Breast epithelium (tissue), 3 donors: Measurements from ENCODE around the gene FBXO5.

Source experiments
- POLR2A ChIP-seq: fragments of 450-650 bp; IDR thresholded peaks from one replicate; pipeline ENCODE4 v1.6.1; 2016; ENCODE audit warnings: antibody characterized with exemption, mild to moderate bottlenecking, moderate library complexity
- POLR2AphosphoS5 ChIP-seq, 3 donors: sonication (generic); formaldehyde crosslinking; IDR thresholded peaks; one replicate each; pipeline ENCODE4 v1.6.1; 2017; ENCODE audit warnings: antibody characterized with exemption in 3 of 3
- TF ChIP-seq, protein P1 (sequence below), 3 donors: fragments of 450-650 bp; IDR thresholded peaks; one replicate each; pipeline ENCODE4 v1.5.1; 2016 to 2017; ENCODE audit warnings: antibody characterized with exemption in 3 of 3, mild to moderate bottlenecking in 3 of 3, moderate library complexity in 3 of 3

DNA sequence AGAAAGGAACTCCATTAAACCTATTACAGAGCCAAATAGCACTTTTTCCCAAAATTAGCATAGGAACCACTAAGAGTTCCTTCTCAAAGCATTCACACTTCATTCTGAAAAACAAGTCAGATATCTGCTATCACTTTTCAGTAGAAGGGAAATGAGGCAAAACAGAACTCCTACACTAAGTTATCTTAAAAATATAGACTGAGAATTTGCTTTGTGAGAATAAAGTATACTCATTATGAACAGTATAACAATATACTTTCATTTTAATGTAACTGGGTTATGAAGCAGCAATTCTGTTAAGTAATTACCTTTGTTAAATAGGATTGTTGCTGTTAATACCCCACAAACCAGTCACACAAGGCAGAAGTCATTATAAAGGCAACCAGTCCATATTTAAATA is 11.0 kb upstream of the FBXO5 start:
- TF ChIP-seq, protein P1, sequence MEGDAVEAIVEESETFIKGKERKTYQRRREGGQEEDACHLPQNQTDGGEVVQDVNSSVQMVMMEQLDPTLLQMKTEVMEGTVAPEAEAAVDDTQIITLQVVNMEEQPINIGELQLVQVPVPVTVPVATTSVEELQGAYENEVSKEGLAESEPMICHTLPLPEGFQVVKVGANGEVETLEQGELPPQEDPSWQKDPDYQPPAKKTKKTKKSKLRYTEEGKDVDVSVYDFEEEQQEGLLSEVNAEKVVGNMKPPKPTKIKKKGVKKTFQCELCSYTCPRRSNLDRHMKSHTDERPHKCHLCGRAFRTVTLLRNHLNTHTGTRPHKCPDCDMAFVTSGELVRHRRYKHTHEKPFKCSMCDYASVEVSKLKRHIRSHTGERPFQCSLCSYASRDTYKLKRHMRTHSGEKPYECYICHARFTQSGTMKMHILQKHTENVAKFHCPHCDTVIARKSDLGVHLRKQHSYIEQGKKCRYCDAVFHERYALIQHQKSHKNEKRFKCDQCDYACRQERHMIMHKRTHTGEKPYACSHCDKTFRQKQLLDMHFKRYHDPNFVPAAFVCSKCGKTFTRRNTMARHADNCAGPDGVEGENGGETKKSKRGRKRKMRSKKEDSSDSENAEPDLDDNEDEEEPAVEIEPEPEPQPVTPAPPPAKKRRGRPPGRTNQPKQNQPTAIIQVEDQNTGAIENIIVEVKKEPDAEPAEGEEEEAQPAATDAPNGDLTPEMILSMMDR (IDR thresholded peaks at IDR 0.05) = no peak
- TF ChIP-seq POLR2A (no peak), POLR2AphosphoS5 (IDR thresholded peaks at IDR 0.05) (no peak)
